HFFc6 (cell line): ENCODE measurements around the gene SLC25A18. TPM values are rescaled to one million over a fixed set of nuclear protein-coding genes. Genes with fewer than 3 reads are reported as not detected.

Experiments
- DNase-seq: peaks from one replicate; pipeline ENCODE4 v3.0.0-alpha.2; 2018
- H3K27ac Mint-ChIP-seq: 2 replicates; pipeline ENCODE4 v1.8.0; 2020; ENCODE audit warnings: mild to moderate bottlenecking, mixed read lengths
- H3K27me3 Mint-ChIP-seq: 2 replicates; pipeline ENCODE4 v1.8.0; 2021; ENCODE audit warnings: mild to moderate bottlenecking, moderate library complexity, mixed read lengths; ENCODE audit not compliant: insufficient read depth
- H3K36me3 Mint-ChIP-seq: 2 replicates; pipeline ENCODE4 v1.8.0; 2021; ENCODE audit warnings: low read depth, mixed read lengths
- H3K4me1 Mint-ChIP-seq: 2 replicates; pipeline ENCODE4 v1.8.0; 2020; ENCODE audit warnings: low read depth, mixed read lengths
- H3K4me3 Mint-ChIP-seq: 2 replicates; pipeline ENCODE4 v1.8.0; 2020; ENCODE audit warnings: mild to moderate bottlenecking, moderate library complexity, mixed read lengths
- H3K9me3 Mint-ChIP-seq: 2 replicates; pipeline ENCODE4 v1.8.0; 2020; ENCODE audit warnings: mild to moderate bottlenecking, mixed read lengths
- total RNA-seq, 6 experiments: library from RNA; stranded (reverse); fragmentation: NEBNext Ultra II Directional; extraction: Animal tissue kit (Norgen Biotek cat#: 25700); gene quantifications; 2 replicates in 1 of 6; 3 replicates in 5 of 6; pipeline ENCODE4 v1.2.3, GENCODE V29; 2021
- TF ChIP-seq, protein P1 (sequence below): fragments of 200-600 bp; sonication (generic); IDR thresholded peaks from 2 replicates; pipeline ENCODE4 v1.5.0; 2021; ENCODE audit warnings: antibody characterized with exemption, mild to moderate bottlenecking

Gene SLC25A18
- total RNA-seq, 6 experiments from 2014 or later: not detected

- H3K36me3 Mint-ChIP-seq: no peaks in the 10 kb centered on the region
- H3K4me3 Mint-ChIP-seq: no peak overlapping the region
- H3K4me1 Mint-ChIP-seq: no peaks in the 10 kb centered on the region
- TF ChIP-seq, protein P1, sequence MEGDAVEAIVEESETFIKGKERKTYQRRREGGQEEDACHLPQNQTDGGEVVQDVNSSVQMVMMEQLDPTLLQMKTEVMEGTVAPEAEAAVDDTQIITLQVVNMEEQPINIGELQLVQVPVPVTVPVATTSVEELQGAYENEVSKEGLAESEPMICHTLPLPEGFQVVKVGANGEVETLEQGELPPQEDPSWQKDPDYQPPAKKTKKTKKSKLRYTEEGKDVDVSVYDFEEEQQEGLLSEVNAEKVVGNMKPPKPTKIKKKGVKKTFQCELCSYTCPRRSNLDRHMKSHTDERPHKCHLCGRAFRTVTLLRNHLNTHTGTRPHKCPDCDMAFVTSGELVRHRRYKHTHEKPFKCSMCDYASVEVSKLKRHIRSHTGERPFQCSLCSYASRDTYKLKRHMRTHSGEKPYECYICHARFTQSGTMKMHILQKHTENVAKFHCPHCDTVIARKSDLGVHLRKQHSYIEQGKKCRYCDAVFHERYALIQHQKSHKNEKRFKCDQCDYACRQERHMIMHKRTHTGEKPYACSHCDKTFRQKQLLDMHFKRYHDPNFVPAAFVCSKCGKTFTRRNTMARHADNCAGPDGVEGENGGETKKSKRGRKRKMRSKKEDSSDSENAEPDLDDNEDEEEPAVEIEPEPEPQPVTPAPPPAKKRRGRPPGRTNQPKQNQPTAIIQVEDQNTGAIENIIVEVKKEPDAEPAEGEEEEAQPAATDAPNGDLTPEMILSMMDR: no peak
- H3K9me3 Mint-ChIP-seq: no peaks in the 10 kb centered on the region
- H3K27me3 Mint-ChIP-seq: peaks cover 16% of the 10 kb centered on the region
- DNase-seq: no peak
- no peak overlapping the region for H3K27ac Mint-ChIP-seq
Observed at GRCh38 chr22:17536269-17536668, 27.0 kb upstream of the SLC25A18 start.

GRCh38 chr22:17537155-17537554, 26.1 kb upstream of the SLC25A18 start:
- no peak overlapping the region for H3K27ac Mint-ChIP-seq
- H3K27me3 Mint-ChIP-seq: peaks cover 21% of the 10 kb centered on the region
- no peak for DNase-seq
- TF ChIP-seq, protein P1: no peak
- H3K4me3 Mint-ChIP-seq: no peak overlapping the region
- H3K4me1 Mint-ChIP-seq: no peaks in the 10 kb centered on the region
- H3K9me3 Mint-ChIP-seq: no peaks in the 10 kb centered on the region
- H3K36me3 Mint-ChIP-seq: no peaks in the 10 kb centered on the region

DNA sequence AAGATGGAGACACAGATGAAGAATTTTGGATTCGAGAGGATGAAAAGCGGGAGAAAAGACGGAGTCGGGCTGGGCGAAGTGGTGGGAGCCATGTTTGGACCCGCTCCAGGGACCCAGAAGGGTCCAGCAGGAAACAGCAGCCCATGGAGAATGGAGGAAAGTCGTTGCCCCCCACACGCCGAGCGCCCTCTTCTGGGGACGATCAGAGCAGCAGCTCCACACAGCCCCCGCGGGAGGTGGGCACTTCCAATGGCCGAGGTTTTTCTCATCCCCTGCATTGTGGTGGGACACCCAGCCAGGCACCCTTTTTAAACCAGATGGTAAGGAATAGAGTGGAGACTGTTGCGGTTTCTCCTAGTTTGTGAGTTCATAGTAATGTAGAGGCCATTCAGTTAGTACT, 22.8 kb upstream of the SLC25A18 start:
- TF ChIP-seq, protein P1: peak; percentile 36
- Mint-ChIP-seq H3K27ac (no peak overlapping the region), H3K36me3 (no peaks in the 10 kb centered on the region), H3K4me1 (no peaks in the 10 kb centered on the region), H3K9me3 (no peaks in the 10 kb centered on the region), H3K4me3 (no peak overlapping the region), H3K27me3 (peaks cover 18% of the 10 kb centered on the region)
- DNase-seq: no peak

- no peak overlapping the region for H3K4me3 Mint-ChIP-seq
- no peak overlapping the region for H3K27ac Mint-ChIP-seq
- H3K4me1 Mint-ChIP-seq: no peaks in the 10 kb centered on the region
- no peaks in the 10 kb centered on the region for H3K36me3 Mint-ChIP-seq
- TF ChIP-seq, protein P1: no peak
- H3K9me3 Mint-ChIP-seq: no peaks in the 10 kb centered on the region
- DNase-seq: no peak
- H3K27me3 Mint-ChIP-seq: peaks cover 18% of the 10 kb centered on the region
Observed at GRCh38 chr22:17541476-17541875, 21.8 kb upstream of the SLC25A18 start.

GRCh38 chr22:17542452-17542851, 20.8 kb upstream of the SLC25A18 start:
- Mint-ChIP-seq H3K4me1 (no peaks in the 10 kb centered on the region), H3K27ac (no peak overlapping the region), H3K27me3 (peaks cover 10% of the 10 kb centered on the region), H3K9me3 (no peaks in the 10 kb centered on the region), H3K36me3 (no peaks in the 10 kb centered on the region), H3K4me3 (no peak overlapping the region)
- no peak for DNase-seq
- TF ChIP-seq, protein P1: no peak
